Colonic mucosa (tissue), 4 donors: ENCODE results near the gene VPS8. TPM values are rescaled to one million over a fixed set of nuclear protein-coding genes. Genes with fewer than 3 reads are reported as not detected.

Source experiments
- DNase-seq: peaks from one replicate; pipeline ENCODE4 v3.0.0-alpha.2; 2020
- H3K27ac ChIP-seq: fragments of 200-600 bp; one replicate; pipeline ENCODE4 v1.8.0; 2021
- H3K27me3 ChIP-seq: fragments of 200-600 bp; one replicate; pipeline ENCODE4 v1.8.0; 2021
- H3K36me3 ChIP-seq: fragments of 200-600 bp; one replicate; pipeline ENCODE4 v1.8.0; 2021
- H3K4me1 ChIP-seq: fragments of 200-600 bp; one replicate; pipeline ENCODE4 v1.8.0; 2021; ENCODE audit warnings: mild to moderate bottlenecking
- H3K4me3 ChIP-seq: fragments of 200-600 bp; one replicate; pipeline ENCODE4 v1.8.0; 2021
- H3K9ac ChIP-seq, 2 donors: one replicate each; pipeline ENCODE4 v1.7.0; 2013; ENCODE audit warnings: control low read depth in 2 of 2, low read depth in 2 of 2, low read length in 2 of 2
- H3K9me3 ChIP-seq: fragments of 200-600 bp; one replicate; pipeline ENCODE4 v1.8.0; 2021
- intact Hi-C: fragments of 100-400 bp; cut with DNase I; formaldehyde crosslinking; loops from one replicate; pipeline ENCODE4 v1.14.1; 2022
- total RNA-seq, 2 donors: library from RNA; stranded (reverse); fragmentation: NEBNext Ultra II Directional in 1 of 2; extraction: Animal tissue kit (Norgen Biotek cat#: 25700) in 1 of 2; gene quantifications; one replicate each; pipeline ENCODE4 v1.2.1, GENCODE V29; 2021
- TF ChIP-seq, protein P1 (sequence below): fragments of 200-600 bp; IDR thresholded peaks from one replicate; pipeline ENCODE4 v1.8.0; 2022; ENCODE audit warnings: antibody characterized with exemption, mild to moderate bottlenecking
- donor health status: healthy.
- donor health status: DM: no; HTN: no; CAD: no.
- donor health status: DM: no; HTN: no; CAD: no.

Gene VPS8
- total RNA-seq, 2 donors from 2014 or later = 43.7 to 54.8 TPM

DNA sequence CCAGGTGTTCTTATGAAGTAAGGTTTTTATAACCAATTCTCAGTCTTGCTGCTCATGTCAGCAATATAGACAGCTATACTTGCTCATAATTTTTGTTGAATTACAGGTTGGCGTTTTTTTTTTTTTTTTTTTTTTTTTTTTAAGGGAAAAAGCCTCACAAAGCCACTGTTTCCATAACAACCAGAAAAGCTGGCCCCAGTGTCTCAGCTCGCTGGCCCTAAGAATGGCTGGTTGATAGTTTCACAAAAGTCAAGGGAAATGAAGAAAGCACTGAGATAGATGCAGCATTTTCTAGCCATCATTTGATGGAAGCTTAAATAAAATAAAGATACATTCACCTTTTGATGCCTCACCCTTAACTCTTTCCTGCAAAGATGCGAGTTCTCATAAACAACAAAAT, 219.0 kb downstream of the VPS8 start:
- DNase-seq = no peak
- no peaks in the 10 kb centered on the region for H3K4me1 ChIP-seq
- no peak overlapping the region for H3K27ac ChIP-seq
- no peaks in the 10 kb centered on the region for H3K9me3 ChIP-seq
- TF ChIP-seq, protein P1, sequence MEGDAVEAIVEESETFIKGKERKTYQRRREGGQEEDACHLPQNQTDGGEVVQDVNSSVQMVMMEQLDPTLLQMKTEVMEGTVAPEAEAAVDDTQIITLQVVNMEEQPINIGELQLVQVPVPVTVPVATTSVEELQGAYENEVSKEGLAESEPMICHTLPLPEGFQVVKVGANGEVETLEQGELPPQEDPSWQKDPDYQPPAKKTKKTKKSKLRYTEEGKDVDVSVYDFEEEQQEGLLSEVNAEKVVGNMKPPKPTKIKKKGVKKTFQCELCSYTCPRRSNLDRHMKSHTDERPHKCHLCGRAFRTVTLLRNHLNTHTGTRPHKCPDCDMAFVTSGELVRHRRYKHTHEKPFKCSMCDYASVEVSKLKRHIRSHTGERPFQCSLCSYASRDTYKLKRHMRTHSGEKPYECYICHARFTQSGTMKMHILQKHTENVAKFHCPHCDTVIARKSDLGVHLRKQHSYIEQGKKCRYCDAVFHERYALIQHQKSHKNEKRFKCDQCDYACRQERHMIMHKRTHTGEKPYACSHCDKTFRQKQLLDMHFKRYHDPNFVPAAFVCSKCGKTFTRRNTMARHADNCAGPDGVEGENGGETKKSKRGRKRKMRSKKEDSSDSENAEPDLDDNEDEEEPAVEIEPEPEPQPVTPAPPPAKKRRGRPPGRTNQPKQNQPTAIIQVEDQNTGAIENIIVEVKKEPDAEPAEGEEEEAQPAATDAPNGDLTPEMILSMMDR = no peak
- H3K4me3 ChIP-seq = no peak overlapping the region
- intact Hi-C loops = no loop called here
- H3K9ac ChIP-seq = no peak overlapping the region
- no peaks in the 10 kb centered on the region for H3K27me3 ChIP-seq
- no peaks in the 10 kb centered on the region for H3K36me3 ChIP-seq

DNA sequence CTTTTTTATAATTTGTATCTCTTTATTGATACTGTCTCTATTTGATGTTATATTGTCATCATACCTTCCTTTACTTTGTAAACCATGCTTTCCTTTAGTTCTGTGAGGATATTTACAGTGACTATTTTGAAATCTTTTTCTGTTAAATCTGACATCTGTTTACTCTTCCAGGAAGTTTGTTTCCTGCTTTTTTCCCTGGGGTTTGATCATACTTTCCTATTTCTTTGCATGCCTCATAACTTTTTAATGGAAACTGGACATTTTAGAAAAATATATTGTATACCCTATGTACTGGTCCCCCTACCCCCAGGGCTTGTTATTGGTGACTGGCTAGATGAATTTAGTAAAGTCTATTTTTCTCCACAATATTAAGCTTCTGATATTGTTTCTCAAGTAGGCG, 225.8 kb downstream of the VPS8 start:
- Histone ChIP-seq H3K4me1 (no peaks in the 10 kb centered on the region), H3K27ac (no peak overlapping the region), H3K9me3 (no peaks in the 10 kb centered on the region), H3K4me3 (no peak overlapping the region), H3K9ac (no peak overlapping the region), H3K36me3 (no peaks in the 10 kb centered on the region), H3K27me3 (no peaks in the 10 kb centered on the region)
- TF ChIP-seq, protein P1 = no peak
- intact Hi-C loops = no loop called here
- no peak for DNase-seq

DNA sequence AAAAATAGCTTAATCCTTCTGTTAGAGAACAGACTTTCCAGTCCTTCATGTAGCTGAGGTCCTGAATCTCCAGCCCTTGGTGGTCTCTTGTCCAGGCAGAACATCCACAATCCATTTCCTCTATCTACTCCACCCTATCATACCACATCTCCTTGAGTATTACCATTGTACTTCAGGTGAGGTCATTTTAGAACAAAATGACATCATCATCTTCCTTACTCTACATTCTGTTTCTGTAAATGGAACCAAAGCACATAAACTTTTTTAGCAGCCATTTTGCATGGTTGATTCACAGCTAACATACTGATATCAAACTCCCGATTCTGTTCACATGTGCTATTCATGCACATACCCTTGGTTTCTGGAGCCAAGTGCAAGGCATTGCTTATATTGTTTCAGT, 228.5 kb downstream of the VPS8 start:
- Histone ChIP-seq H3K9ac (no peak overlapping the region), H3K27ac (no peak overlapping the region), H3K4me3 (no peak overlapping the region), H3K27me3 (no peaks in the 10 kb centered on the region), H3K9me3 (no peaks in the 10 kb centered on the region), H3K4me1 (no peaks in the 10 kb centered on the region), H3K36me3 (no peaks in the 10 kb centered on the region)
- DNase-seq = no peak
- TF ChIP-seq, protein P1 = no peak
- intact Hi-C loops = no loop called here

DNA sequence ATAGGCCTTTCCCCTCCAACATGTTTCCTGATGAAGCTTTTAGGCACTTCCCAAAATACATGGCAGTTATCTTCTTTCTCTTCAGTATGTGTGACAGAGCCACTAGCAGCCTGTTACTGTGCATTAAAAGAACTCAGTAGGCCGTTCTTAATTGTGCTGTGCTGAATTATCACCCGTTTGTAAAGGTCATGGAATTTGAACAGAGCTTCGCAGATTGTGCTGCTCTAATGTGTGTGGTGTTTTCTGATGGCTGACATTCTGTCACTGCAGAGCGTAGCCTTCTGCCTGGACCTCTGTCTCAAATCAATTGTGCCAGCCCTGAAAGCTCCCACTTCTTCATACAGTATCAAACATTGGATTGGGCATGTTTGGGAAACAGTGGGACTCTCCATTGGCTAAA, 229.6 kb downstream of the VPS8 start:
- no peak for DNase-seq
- Histone ChIP-seq H3K9ac (no peak overlapping the region), H3K27ac (no peak overlapping the region), H3K4me3 (no peak overlapping the region), H3K4me1 (no peaks in the 10 kb centered on the region), H3K9me3 (no peaks in the 10 kb centered on the region), H3K27me3 (no peaks in the 10 kb centered on the region), H3K36me3 (no peaks in the 10 kb centered on the region)
- intact Hi-C loops = no loop called here
- TF ChIP-seq, protein P1 = no peak

DNA sequence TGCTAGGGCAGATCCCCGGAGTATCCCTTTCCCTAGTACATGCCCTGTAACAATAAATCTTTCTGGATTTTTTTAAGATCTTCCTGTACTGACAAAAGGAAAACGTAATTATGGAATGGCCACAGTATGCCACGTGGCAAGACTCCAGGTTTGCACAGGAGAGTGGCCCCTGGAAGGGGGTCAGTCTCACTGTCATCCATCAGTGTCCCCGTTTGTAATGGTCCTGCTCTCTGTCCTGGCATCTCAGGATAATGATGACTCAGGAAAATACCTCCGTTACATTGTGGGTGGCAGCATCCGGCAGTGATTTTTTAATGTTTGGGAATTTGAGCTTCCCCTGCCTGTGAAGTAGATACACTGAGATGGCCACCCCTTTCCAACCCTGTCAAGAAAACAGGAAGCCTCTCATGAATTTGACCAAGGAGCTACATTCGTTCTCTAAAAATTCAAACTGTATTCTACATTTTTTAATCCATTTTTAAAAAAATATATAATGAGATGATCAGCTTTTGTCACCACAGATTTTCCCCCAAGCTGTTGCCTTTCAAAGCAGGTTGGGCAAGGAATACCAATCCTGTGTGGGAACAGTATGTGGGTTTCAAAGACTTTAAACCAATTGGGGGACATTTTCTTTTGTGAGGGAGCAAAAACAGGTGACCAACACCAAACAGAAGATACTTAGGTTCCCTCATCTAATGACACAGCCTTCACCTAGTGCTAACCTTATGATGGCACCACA, 230.5 kb downstream of the VPS8 start:
- no peak for DNase-seq

More for the DNA sequence above, 230.5 kb downstream of the VPS8 start:
- intact Hi-C loops = no loop called here
- H3K9me3 ChIP-seq = no peaks in the 10 kb centered on the region
- H3K4me1 ChIP-seq = no peaks in the 10 kb centered on the region
- H3K27me3 ChIP-seq = no peaks in the 10 kb centered on the region
- TF ChIP-seq, protein P1 = no peak
- H3K27ac ChIP-seq = no peak overlapping the region
- no peaks in the 10 kb centered on the region for H3K36me3 ChIP-seq
- no peak overlapping the region for H3K9ac ChIP-seq
- no peak overlapping the region for H3K4me3 ChIP-seq
